HAP-1 (cell line): Measurements from ENCODE around the gene WFDC5.
"Not testable (repeated sequence)": the region's sequence is repeated elsewhere in the genome, so short reads cannot be mapped to it uniquely, and the experiment has no call there.

Source experiments
- DNase-seq, 2 experiments: peaks; one replicate each; pipeline ENCODE4 v3.0.0-alpha.2; 2016 to 2020; ENCODE audit warnings: low spot score in 2 of 2
- H3K27me3 ChIP-seq: fragments of 250-450 bp; sonication (Bioruptor Pico); 2 replicates; pipeline ENCODE4 v1.5.1; 2020; ENCODE audit warnings: low read depth, mild to moderate bottlenecking, moderate library complexity
- H3K36me3 ChIP-seq: fragments of 250-450 bp; sonication (Bioruptor Pico); replicated peaks from 2 replicates; pipeline ENCODE4 v1.5.1; 2020; ENCODE audit warnings: mild to moderate bottlenecking
- H3K4me1 ChIP-seq: fragments of 250-450 bp; sonication (Bioruptor Pico); 2 replicates; pipeline ENCODE4 v1.5.1; 2020; ENCODE audit warnings: mild to moderate bottlenecking
- H3K4me3 ChIP-seq: fragments of 250-450 bp; sonication (Bioruptor Pico); 2 replicates; pipeline ENCODE4 v1.5.1; 2020; ENCODE audit warnings: mild to moderate bottlenecking, moderate library complexity
- H3K9me3 ChIP-seq: fragments of 250-450 bp; sonication (Bioruptor Pico); 2 replicates; pipeline ENCODE4 v1.5.1; 2020; ENCODE audit warnings: mild to moderate bottlenecking, moderate library complexity
- in situ Hi-C: fragments of 300-500 bp; cut with MboI; formaldehyde crosslinking; loops from 3 replicates; pipeline ENCODE4 v1.14.3; 2020; ENCODE audit warnings: low sequenced_read_pairs, inconsistent platforms, mixed read lengths

WFDC5 gene

GRCh38 chr20:45114465-45115385 is at the start of gene WFDC5:
Gene WFDC5, minus strand, starts transcription at chr20:45115174. Its CDS starts 91 bp downstream, at chr20:45115083.
- H3K27me3 ChIP-seq: peaks cover 3% of the 10 kb centered on the region; the same call in 1 of the 2 replicates
- no peaks in the 10 kb centered on the region for H3K4me1 ChIP-seq
- no peak within 1 kb of the TSS for H3K4me3 ChIP-seq
- H3K36me3 ChIP-seq: no peaks in the 10 kb centered on the region
- no peaks in the 10 kb centered on the region for H3K9me3 ChIP-seq
- in situ Hi-C loops: no loop called here
- DNase-seq: no peak

GRCh38 chr20:45163083-45163803 is 48.3 kb upstream of the WFDC5 start:
- H3K4me3 ChIP-seq: no peak overlapping the region
- no peak for DNase-seq
- in situ Hi-C loops: no loop called here
- no peaks in the 10 kb centered on the region for H3K27me3 ChIP-seq
- no peaks in the 10 kb centered on the region for H3K4me1 ChIP-seq
- H3K36me3 ChIP-seq: no peaks in the 10 kb centered on the region
- H3K9me3 ChIP-seq: no peaks in the 10 kb centered on the region

- Histone ChIP-seq H3K4me3 (no peak overlapping the region), H3K27me3 (no peaks in the 10 kb centered on the region), H3K36me3 (no peaks in the 10 kb centered on the region), H3K9me3 (no peaks in the 10 kb centered on the region), H3K4me1 (no peaks in the 10 kb centered on the region)
- no peak for DNase-seq
- in situ Hi-C loops: no loop called here
Measured at GRCh38 chr20:45157962-45158361, 43.0 kb upstream of the WFDC5 start.

- in situ Hi-C loops: no loop called here
- no peak for DNase-seq
- Histone ChIP-seq H3K9me3 (no peaks in the 10 kb centered on the region), H3K4me3 (no peak overlapping the region), H3K36me3 (no peaks in the 10 kb centered on the region), H3K27me3 (no peaks in the 10 kb centered on the region), H3K4me1 (no peaks in the 10 kb centered on the region)
Measured at GRCh38 chr20:45156713-45157112, 41.7 kb upstream of the WFDC5 start.

GRCh38 chr20:45154794-45155193 is 39.8 kb upstream of the WFDC5 start:
- H3K4me3 ChIP-seq, in situ Hi-C loops, H3K9me3 ChIP-seq, H3K27me3 ChIP-seq, DNase-seq, H3K4me1 ChIP-seq, H3K36me3 ChIP-seq: not testable (repeated sequence)

- no peaks in the 10 kb centered on the region for H3K36me3 ChIP-seq
- no peak for DNase-seq
- no peaks in the 10 kb centered on the region for H3K9me3 ChIP-seq
- in situ Hi-C loops: no loop called here
- no peaks in the 10 kb centered on the region for H3K27me3 ChIP-seq
- H3K4me3 ChIP-seq: no peak overlapping the region
- H3K4me1 ChIP-seq: no peaks in the 10 kb centered on the region
Measured at GRCh38 chr20:45154183-45154582, 39.2 kb upstream of the WFDC5 start.

GRCh38 chr20:45153752-45154151 is 38.8 kb upstream of the WFDC5 start:
- in situ Hi-C loops: no loop called here
- H3K9me3 ChIP-seq: no peaks in the 10 kb centered on the region

GRCh38 chr20:45153147-45153546 is 38.2 kb upstream of the WFDC5 start:
- in situ Hi-C loops: no loop called here

More at GRCh38 chr20:45153752-45154151, 38.8 kb upstream of the WFDC5 start:
- Histone ChIP-seq H3K4me1 (no peaks in the 10 kb centered on the region), H3K36me3 (no peaks in the 10 kb centered on the region), H3K27me3 (no peaks in the 10 kb centered on the region), H3K4me3 (no peak overlapping the region)
- no peak for DNase-seq

GRCh38 chr20:45152405-45152804 is 37.4 kb upstream of the WFDC5 start:
- no peak for DNase-seq
- no peak overlapping the region for H3K4me3 ChIP-seq
- no peaks in the 10 kb centered on the region for H3K27me3 ChIP-seq
- H3K4me1 ChIP-seq: no peaks in the 10 kb centered on the region
- no peaks in the 10 kb centered on the region for H3K36me3 ChIP-seq
- in situ Hi-C loops: no loop called here
- no peaks in the 10 kb centered on the region for H3K9me3 ChIP-seq

More at GRCh38 chr20:45153147-45153546, 38.2 kb upstream of the WFDC5 start:
- DNase-seq: no peak
- H3K27me3 ChIP-seq: no peaks in the 10 kb centered on the region
- H3K36me3 ChIP-seq: no peaks in the 10 kb centered on the region
- no peaks in the 10 kb centered on the region for H3K4me1 ChIP-seq
- no peaks in the 10 kb centered on the region for H3K9me3 ChIP-seq
- no peak overlapping the region for H3K4me3 ChIP-seq

GRCh38 chr20:45149062-45149461 is 34.1 kb upstream of the WFDC5 start:
- no peaks in the 10 kb centered on the region for H3K4me1 ChIP-seq
- no peaks in the 10 kb centered on the region for H3K36me3 ChIP-seq
- H3K27me3 ChIP-seq: peaks cover 5% of the 10 kb centered on the region
- no peak for DNase-seq
- H3K9me3 ChIP-seq: no peaks in the 10 kb centered on the region
- H3K4me3 ChIP-seq: no peak overlapping the region
- in situ Hi-C loops: no loop called here

GRCh38 chr20:45140836-45141235 is 25.9 kb upstream of the WFDC5 start:
- no peak for DNase-seq
- Histone ChIP-seq H3K27me3 (peaks cover 9% of the 10 kb centered on the region), H3K4me3 (no peak overlapping the region), H3K36me3 (no peaks in the 10 kb centered on the region), H3K4me1 (no peaks in the 10 kb centered on the region), H3K9me3 (no peaks in the 10 kb centered on the region)
- in situ Hi-C loops: no loop called here

GRCh38 chr20:45139733-45140375 is 24.9 kb upstream of the WFDC5 start:
- H3K27me3 ChIP-seq, in situ Hi-C loops, H3K4me1 ChIP-seq, H3K9me3 ChIP-seq, DNase-seq, H3K4me3 ChIP-seq, H3K36me3 ChIP-seq: not testable (repeated sequence)

GRCh38 chr20:45138561-45139300 is 23.8 kb upstream of the WFDC5 start:
- Histone ChIP-seq H3K27me3 (peaks cover under 1% of the 10 kb centered on the region; the same call in 1 of the 2 replicates), H3K9me3 (no peaks in the 10 kb centered on the region), H3K4me3 (no peak overlapping the region), H3K4me1 (no peaks in the 10 kb centered on the region), H3K36me3 (no peaks in the 10 kb centered on the region)
- DNase-seq: peak; percentile 5 to 83
- in situ Hi-C loops: no loop called here
